GM12878 (cell line): ENCODE results near the gene MYL12B. TPM values are rescaled to one million over a fixed set of nuclear protein-coding genes. Genes with fewer than 3 reads are reported as not detected.

ENCODE experiments used
- ATAC-seq: fragments of 200-7000 bp; cut with Tn5 transposase; 3 replicates; pipeline ENCODE4 v1.9.1; 2020; ENCODE audit warnings: mild to moderate bottlenecking, moderate library complexity
- BruUV-seq: library from RNA; stranded (reverse); fragments of 400-500 nt; replicated peaks from 2 replicates; lab custom pipeline; 2021; lab: Mats Ljungman, UMichigan
- CTCF ChIA-PET: fragments of 300-600 bp; sonication (Branson Sonifier 250); formaldehyde crosslinking; extraction: SDS; loops from one replicate; lab custom pipeline; 2021; ENCODE audit warnings: inconsistent platforms; lab: Yijun Ruan, JAX
- POLR2A ChIA-PET: fragments of 350-600 bp; formaldehyde crosslinking; extraction: SDS; loops from one replicate; lab custom pipeline; 2021; ENCODE audit warnings: inconsistent platforms; lab: Charles Lee
- RAD21 ChIA-PET: fragments of 300-600 bp; sonication (Branson Sonifier 250); formaldehyde crosslinking; loops from one replicate; lab custom pipeline; 2023; ENCODE audit warnings: antibody characterized with exemption; ENCODE audit not compliant: unreplicated experiment; lab: Charles Lee
- SMC1A ChIA-PET: fragments of 300-600 bp; sonication (Branson Sonifier 250); formaldehyde crosslinking; loops from one replicate; lab custom pipeline; 2023; ENCODE audit not compliant: unreplicated experiment, uncharacterized antibody; lab: Charles Lee
- DNase-seq: peaks from one replicate; pipeline ENCODE4 v3.0.0-alpha.2; 2011; ENCODE audit warnings: low read depth, low spot score
- FAIRE-seq: peaks from 3 replicates; lab custom pipeline; 2011; peaks lifted over from hg19 to GRCh38; lab: Jason Lieb, UNC
- H2AFZ ChIP-seq: 2 replicates; pipeline ENCODE4 v1.6.0; 2011; ENCODE audit warnings: low read depth, low read length, control low read depth; ENCODE audit not compliant: control insufficient read depth
- H3K27ac ChIP-seq: 2 replicates; pipeline ENCODE4 v1.5.1; 2011; ENCODE audit warnings: control low read depth; ENCODE audit not compliant: control insufficient read depth, insufficient read depth
- H3K27me3 ChIP-seq, 2 experiments: replicated peaks in 1 of 2; 2 replicates each; pipeline versions ENCODE4 v1.6.0 to v1.6.1; 2011; ENCODE audit warnings: low read length in 1 of 2; ENCODE audit not compliant: control insufficient read depth in 2 of 2, insufficient read depth in 2 of 2
- H3K36me3 ChIP-seq, 2 experiments: 2 replicates each; pipeline ENCODE4 v1.5.1; 2011; ENCODE audit warnings: low read length in 1 of 2; ENCODE audit not compliant: control insufficient read depth in 2 of 2, insufficient read depth in 2 of 2
- H3K4me1 ChIP-seq: 2 replicates; pipeline ENCODE4 v1.6.1; 2011; ENCODE audit warnings: mild to moderate bottlenecking, low read length, moderate library complexity, mixed read lengths; ENCODE audit not compliant: control insufficient read depth, insufficient read depth
- H3K4me2 ChIP-seq: 2 replicates; pipeline ENCODE4 v1.6.0; 2011; ENCODE audit warnings: control low read depth; ENCODE audit not compliant: control insufficient read depth, insufficient read depth
- H3K4me3 ChIP-seq: fragments of 200-600 bp; sonication (generic); 2 replicates; pipeline ENCODE4 v1.5.1; 2016
- H3K79me2 ChIP-seq: 2 replicates; pipeline ENCODE4 v1.6.0; 2011; ENCODE audit warnings: low read length; ENCODE audit not compliant: control insufficient read depth, insufficient read depth
- H3K9ac ChIP-seq: 2 replicates; pipeline ENCODE4 v1.8.0; 2011; ENCODE audit warnings: low read length, control low read depth, mixed read lengths; ENCODE audit not compliant: control insufficient read depth, insufficient read depth
- H3K9me3 ChIP-seq: replicated peaks from 3 replicates; pipeline ENCODE4 v1.5.1; 2011; ENCODE audit warnings: mild to moderate bottlenecking, low read length; ENCODE audit not compliant: control insufficient read depth, insufficient read depth
- H4K20me1 ChIP-seq: 2 replicates; pipeline ENCODE4 v1.6.0; 2011; ENCODE audit not compliant: control insufficient read depth, insufficient read depth
- BCL11A ChIP-seq: IDR thresholded peaks from 2 replicates; pipeline ENCODE4 v1.6.1; 2011; ENCODE audit warnings: low read depth, low read length
- CHD1 ChIP-seq: IDR thresholded peaks from 2 replicates; pipeline ENCODE4 v1.6.1; 2012; ENCODE audit warnings: low read depth, low read length, improper control_type of control experiment
- CREM ChIP-seq: IDR thresholded peaks from 2 replicates; pipeline ENCODE4 v1.6.1; 2014; ENCODE audit warnings: antibody characterized with exemption, low read depth
- ETV6 ChIP-seq, 2 experiments: fragments of 450-650 bp in 1 of 2; IDR thresholded peaks in 1 of 2; conservative IDR thresholded peaks in 1 of 2; 2 replicates each; pipeline ENCODE4 v1.6.1; 2014; ENCODE audit warnings: antibody characterized with exemption in 1 of 2, borderline replicate concordance in 1 of 2, low read depth in 1 of 2, mild to moderate bottlenecking in 1 of 2, moderate library complexity in 1 of 2
- HCFC1 ChIP-seq: fragments of 150-350 bp; IDR thresholded peaks from 2 replicates; pipeline ENCODE4 v1.6.1; 2014; ENCODE audit warnings: low read length
- JUND ChIP-seq: IDR thresholded peaks from 2 replicates; pipeline ENCODE4 v1.6.1; 2012; ENCODE audit warnings: low read depth, mild to moderate bottlenecking, low read length, improper control_type of control experiment, moderate library complexity
- MTA2 ChIP-seq: fragments of 450-650 bp; IDR thresholded peaks from 2 replicates; pipeline ENCODE4 v1.6.1; 2016; ENCODE audit warnings: low read depth, mild to moderate bottlenecking, moderate library complexity
- PAX5 ChIP-seq: IDR thresholded peaks from 2 replicates; pipeline ENCODE4 v1.6.1; 2011; ENCODE audit warnings: low read depth, low read length, borderline replicate concordance
- SUPT20H ChIP-seq: IDR thresholded peaks from 2 replicates; pipeline ENCODE4 v1.6.1; 2011; ENCODE audit warnings: low read depth, mild to moderate bottlenecking, low read length, moderate library complexity, borderline replicate concordance; ENCODE audit not compliant: control insufficient read depth
- TCF7 ChIP-seq: IDR thresholded peaks from 2 replicates; pipeline ENCODE4 v1.6.1; 2014; ENCODE audit warnings: antibody characterized with exemption, borderline replicate concordance
- ZNF217 ChIP-seq: fragments of 450-650 bp; IDR thresholded peaks from 2 replicates; pipeline ENCODE4 v1.6.1; 2017; ENCODE audit warnings: antibody characterized with exemption, mild to moderate bottlenecking
- WGBS: methylation state at CpG from one replicate; pipeline ENCODE4 v1.1.6; 2016; ENCODE audit warnings: low lambda C conversion rate; ENCODE audit not compliant: insufficient replicate concordance, insufficient coverage; ENCODE audit errors: missing lambda C conversion rate; 5-methylcytosine and 5-hydroxymethylcytosine counted together
- in situ Hi-C: fragments of 300-500 bp; cut with MboI; formaldehyde crosslinking; loops from 9 replicates; pipeline ENCODE4 v1.14.3; 2018; ENCODE audit warnings: mixed read lengths
- intact Hi-C: fragments of 100-400 bp; cut with micrococcal nuclease; formaldehyde crosslinking; loops from one replicate; pipeline ENCODE4 v1.14.2; 2022; ENCODE audit not compliant: unreplicated experiment
- polyA plus RNA-seq, 11 experiments: library from polyadenylated mRNA; depleted of rRNA in 4 of 11; unstranded in 6 of 11; stranded (reverse) in 5 of 11; fragments of >200 nt; fragmentation: Nextera tagmentation in 4 of 11; fragmentation: Illumina TruSeq in 1 of 11; extraction: Ambion mirVana in 4 of 11; extraction: Trizol in 1 of 11; gene quantifications; 1 replicate in 1 of 11; 2 replicates in 10 of 11; pipeline versions ENCODE4 v1.2.1 to v1.2.3, GENCODE V29; 2011 to 2016; ENCODE audit warnings: inconsistent platforms in 2 of 11, missing spikeins in 2 of 11, low read depth in 1 of 11
- total RNA-seq, 4 experiments: library from RNA; depleted of rRNA in 3 of 4; stranded (reverse); fragments of >200 nt in 3 of 4; fragmentation: Illumina TruSeq in 1 of 4; extraction: Trizol in 1 of 4; gene quantifications; 2 replicates each; pipeline versions ENCODE4 v1.2.1 to v1.2.3, GENCODE V29; 2013 to 2021
- TF ChIP-seq, protein P1 (sequence below): fragments of 450-650 bp; formaldehyde crosslinking; IDR thresholded peaks from 2 replicates; pipeline ENCODE4 v1.5.0; 2022; ENCODE audit warnings: mild to moderate bottlenecking, missing genetic modification characterization

The MYL12B gene
- total and polyA plus RNA-seq, 10 of the 15 experiments (the other 5 are each of a cell fraction or from before 2014, with no cell fraction given), result 179 to 739 (median 400) TPM

DNA sequence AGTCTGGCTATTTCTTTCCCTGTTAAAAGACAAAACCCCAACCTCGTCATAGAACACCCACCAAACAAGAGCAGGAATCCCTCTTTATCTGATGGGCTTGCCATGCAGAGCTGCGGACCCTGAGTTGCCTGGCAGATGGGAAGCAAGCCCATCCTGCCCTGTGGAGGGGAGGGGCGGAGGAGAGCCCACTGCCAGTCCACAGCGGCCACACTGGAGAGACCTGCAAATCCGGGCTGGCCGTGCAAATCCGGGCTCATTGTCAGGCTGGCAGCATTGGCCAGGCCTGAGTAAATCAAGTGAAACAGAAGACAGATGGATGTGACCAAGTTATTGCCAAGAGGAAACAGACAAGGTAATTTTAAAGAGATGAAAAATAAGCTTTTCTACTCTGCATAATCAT, 22.0 kb downstream of the MYL12B start:
- TF ChIP-seq TCF7, result no peak
- no peak for TF ChIP-seq CREM
- no peak for TF ChIP-seq PAX5
- no peak for TF ChIP-seq BCL11A
- TF ChIP-seq, protein P1, sequence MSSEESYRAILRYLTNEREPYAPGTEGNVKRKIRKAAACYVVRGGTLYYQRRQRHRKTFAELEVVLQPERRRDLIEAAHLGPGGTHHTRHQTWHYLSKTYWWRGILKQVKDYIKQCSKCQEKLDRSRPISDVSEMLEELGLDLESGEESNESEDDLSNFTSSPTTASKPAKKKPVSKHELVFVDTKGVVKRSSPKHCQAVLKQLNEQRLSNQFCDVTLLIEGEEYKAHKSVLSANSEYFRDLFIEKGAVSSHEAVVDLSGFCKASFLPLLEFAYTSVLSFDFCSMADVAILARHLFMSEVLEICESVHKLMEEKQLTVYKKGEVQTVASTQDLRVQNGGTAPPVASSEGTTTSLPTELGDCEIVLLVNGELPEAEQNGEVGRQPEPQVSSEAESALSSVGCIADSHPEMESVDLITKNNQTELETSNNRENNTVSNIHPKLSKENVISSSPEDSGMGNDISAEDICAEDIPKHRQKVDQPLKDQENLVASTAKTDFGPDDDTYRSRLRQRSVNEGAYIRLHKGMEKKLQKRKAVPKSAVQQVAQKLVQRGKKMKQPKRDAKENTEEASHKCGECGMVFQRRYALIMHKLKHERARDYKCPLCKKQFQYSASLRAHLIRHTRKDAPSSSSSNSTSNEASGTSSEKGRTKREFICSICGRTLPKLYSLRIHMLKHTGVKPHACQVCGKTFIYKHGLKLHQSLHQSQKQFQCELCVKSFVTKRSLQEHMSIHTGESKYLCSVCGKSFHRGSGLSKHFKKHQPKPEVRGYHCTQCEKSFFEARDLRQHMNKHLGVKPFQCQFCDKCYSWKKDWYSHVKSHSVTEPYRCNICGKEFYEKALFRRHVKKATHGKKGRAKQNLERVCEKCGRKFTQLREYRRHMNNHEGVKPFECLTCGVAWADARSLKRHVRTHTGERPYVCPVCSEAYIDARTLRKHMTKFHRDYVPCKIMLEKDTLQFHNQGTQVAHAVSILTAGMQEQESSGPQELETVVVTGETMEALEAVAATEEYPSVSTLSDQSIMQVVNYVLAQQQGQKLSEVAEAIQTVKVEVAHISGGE, result no peak
- TF ChIP-seq HCFC1, result no peak
- TF ChIP-seq ETV6 (conservative IDR thresholded peaks at IDR 0.05 in 1 of 2, IDR thresholded peaks at IDR 0.05 in 1 of 2; ENCODE audit: borderline replicate concordance in 1 of 2, low read depth in 1 of 2), result no peak
- TF ChIP-seq JUND, result no peak
- TF ChIP-seq CHD1, result no peak
- no peak for TF ChIP-seq MTA2
- TF ChIP-seq SUPT20H, result no peak
- TF ChIP-seq ZNF217, result no peak
- FAIRE-seq, result no peak
- RAD21 ChIA-PET, result interaction anchor here (0.5 to 8.8 kb wide), 5 partner anchors 170 to 382 kb away, joined by 4 to 76 read pairs (median 5); no protein-coding TSS in a partner anchor
- Histone ChIP-seq H3K9ac (no peak overlapping the region), H3K4me2 (no peak overlapping the region), H3K4me1 (peaks cover 10% of the 10 kb centered on the region), H3K36me3 (no peaks in the 10 kb centered on the region), H2AFZ (no peak overlapping the region), H3K27me3 (no peaks in the 10 kb centered on the region), H3K27ac (no peak overlapping the region), H4K20me1 (no peaks in the 10 kb centered on the region), H3K4me3 (no peak overlapping the region), H3K79me2 (no peaks in the 10 kb centered on the region), H3K9me3 (peaks cover 4% of the 10 kb centered on the region; the same call in 2 of the 3 replicates)
- CTCF ChIA-PET, result interaction anchor here (2.8 to 11.4 kb wide), 5 partner anchors 12 to 382 kb away, joined by 18 to 204 read pairs (median 36); no protein-coding TSS in a partner anchor
- SMC1A ChIA-PET, result interaction anchor here (0.6 to 6.5 kb wide), 9 partner anchors 164 to 382 kb away, joined by 3 to 72 read pairs (median 5); no protein-coding TSS in a partner anchor
- no TSS peak for BruUV-seq
- WGBS, result 49% methylated on average over 7 of the region's 7 CpGs
- intact Hi-C loops (no loop called here), in situ Hi-C loops (loop anchor here (5.0 to 10.0 kb wide), 3 partner anchors 168 to 1771 kb away; partner anchors contain the start of gene TGIF1)
- DNase-seq, result no peak
- ATAC-seq, result no peak
- POLR2A ChIA-PET, result interaction anchor here (0.6 kb wide), 1 partner anchor 537 kb away, joined by 3 read pairs; no protein-coding TSS in a partner anchor
